Duodenal mucosa (tissue), 2 donors: Measurements from ENCODE around the gene COL11A2.

Experiments used
- H3K27ac ChIP-seq: one replicate; pipeline ENCODE4 v1.7.0; 2013; ENCODE audit warnings: low read depth, low read length
- H3K27me3 ChIP-seq, 2 donors: one replicate each; pipeline ENCODE4 v1.7.0; 2013; ENCODE audit warnings: low read length in 2 of 2, control low read depth in 1 of 2; ENCODE audit not compliant: insufficient read depth in 2 of 2, control insufficient read depth in 1 of 2
- H3K36me3 ChIP-seq, 2 donors: one replicate each; pipeline ENCODE4 v1.7.0; 2013; ENCODE audit warnings: low read length in 2 of 2, control low read depth in 1 of 2; ENCODE audit not compliant: insufficient read depth in 2 of 2, control insufficient read depth in 1 of 2
- H3K4me1 ChIP-seq, 2 donors: one replicate each; pipeline ENCODE4 v1.7.0; 2013; ENCODE audit warnings: low read length in 2 of 2, control low read depth in 1 of 2; ENCODE audit not compliant: insufficient read depth in 2 of 2, control insufficient read depth in 1 of 2
- H3K4me3 ChIP-seq, 2 donors: one replicate each; pipeline ENCODE4 v1.7.0; 2013; ENCODE audit warnings: low read length in 2 of 2, low read depth in 1 of 2
- H3K9ac ChIP-seq, 2 donors: one replicate each; pipeline ENCODE4 v1.7.0; 2013; ENCODE audit warnings: low read length in 2 of 2, low read depth in 1 of 2
- H3K9me3 ChIP-seq, 2 donors: one replicate each; pipeline ENCODE4 v1.7.0; 2013; ENCODE audit warnings: low read length in 2 of 2, control low read depth in 1 of 2; ENCODE audit not compliant: control insufficient read depth in 1 of 2

COL11A2 gene

GRCh38 chr6:33136310-33136900 lies 55.9 kb downstream of the COL11A2 start:
- no peak overlapping the region for H3K4me3 ChIP-seq
- H3K9me3 ChIP-seq = no peaks in the 10 kb centered on the region
- no peaks in the 10 kb centered on the region for H3K36me3 ChIP-seq
- no peak overlapping the region for H3K9ac ChIP-seq
- no peak overlapping the region for H3K27ac ChIP-seq
- H3K27me3 ChIP-seq = peaks cover 0 to 1% of the 10 kb centered on the region in 2 donors
- no peaks in the 10 kb centered on the region for H3K4me1 ChIP-seq

GRCh38 chr6:33132081-33132524 lies 60.2 kb downstream of the COL11A2 start:
- H3K9ac ChIP-seq = no peak overlapping the region
- no peaks in the 10 kb centered on the region for H3K27me3 ChIP-seq
- H3K9me3 ChIP-seq = no peaks in the 10 kb centered on the region
- no peak overlapping the region for H3K4me3 ChIP-seq
- no peaks in the 10 kb centered on the region for H3K4me1 ChIP-seq
- no peak overlapping the region for H3K27ac ChIP-seq
- no peaks in the 10 kb centered on the region for H3K36me3 ChIP-seq

GRCh38 chr6:33128318-33128717 lies 63.9 kb downstream of the COL11A2 start:
- Histone ChIP-seq H3K9ac (no peak overlapping the region), H3K27me3 (no peaks in the 10 kb centered on the region), H3K27ac (no peak overlapping the region), H3K36me3 (no peaks in the 10 kb centered on the region), H3K4me1 (no peaks in the 10 kb centered on the region), H3K4me3 (no peak overlapping the region), H3K9me3 (peaks cover 8 to 11% of the 10 kb centered on the region in 2 donors)

GRCh38 chr6:33126101-33126714 lies 66.1 kb downstream of the COL11A2 start:
- H3K4me1 ChIP-seq = no peaks in the 10 kb centered on the region
- H3K27me3 ChIP-seq = no peaks in the 10 kb centered on the region
- no peaks in the 10 kb centered on the region for H3K36me3 ChIP-seq
- no peak overlapping the region for H3K4me3 ChIP-seq
- H3K27ac ChIP-seq = no peak overlapping the region
- peaks cover 9 to 14% of the 10 kb centered on the region in 2 donors for H3K9me3 ChIP-seq
- H3K9ac ChIP-seq = no peak overlapping the region

- H3K4me1 ChIP-seq = no peaks in the 10 kb centered on the region
- no peaks in the 10 kb centered on the region for H3K27me3 ChIP-seq
- H3K27ac ChIP-seq = no peak overlapping the region
- H3K9ac ChIP-seq = no peak overlapping the region
- H3K9me3 ChIP-seq = peaks cover 9 to 14% of the 10 kb centered on the region in 2 donors
- no peak overlapping the region for H3K4me3 ChIP-seq
- H3K36me3 ChIP-seq = no peaks in the 10 kb centered on the region
Observed at GRCh38 chr6:33124947-33125346, 67.3 kb downstream of the COL11A2 start.

- Histone ChIP-seq H3K9ac (no peak overlapping the region), H3K36me3 (no peaks in the 10 kb centered on the region), H3K4me3 (no peak overlapping the region), H3K27me3 (no peaks in the 10 kb centered on the region), H3K9me3 (peaks cover 9 to 14% of the 10 kb centered on the region in 2 donors), H3K27ac (no peak overlapping the region), H3K4me1 (no peaks in the 10 kb centered on the region)
Observed at GRCh38 chr6:33124525-33124901, 67.8 kb downstream of the COL11A2 start.

GRCh38 chr6:33123732-33124524 lies 68.3 kb downstream of the COL11A2 start:
- Histone ChIP-seq H3K27me3 (no peaks in the 10 kb centered on the region), H3K4me3 (no peak overlapping the region), H3K9me3 (peaks cover 9 to 14% of the 10 kb centered on the region in 2 donors), H3K9ac (no peak overlapping the region), H3K27ac (no peak overlapping the region), H3K4me1 (no peaks in the 10 kb centered on the region), H3K36me3 (no peaks in the 10 kb centered on the region)

- H3K9ac ChIP-seq = no peak overlapping the region
- H3K4me3 ChIP-seq = no peak overlapping the region
- no peak overlapping the region for H3K27ac ChIP-seq
- H3K27me3 ChIP-seq = no peaks in the 10 kb centered on the region
- no peaks in the 10 kb centered on the region for H3K4me1 ChIP-seq
- no peaks in the 10 kb centered on the region for H3K36me3 ChIP-seq
- H3K9me3 ChIP-seq = peaks cover 9 to 14% of the 10 kb centered on the region in 2 donors
Observed at GRCh38 chr6:33123181-33123580, 69.1 kb downstream of the COL11A2 start.

- no peak overlapping the region for H3K27ac ChIP-seq
- H3K4me3 ChIP-seq = no peak overlapping the region
- no peaks in the 10 kb centered on the region for H3K4me1 ChIP-seq
- H3K36me3 ChIP-seq = no peaks in the 10 kb centered on the region
- H3K9ac ChIP-seq = no peak overlapping the region
- H3K27me3 ChIP-seq = peaks cover 19 to 25% of the 10 kb centered on the region in 2 donors
- H3K9me3 ChIP-seq = peaks cover 9 to 14% of the 10 kb centered on the region in 2 donors
Observed at GRCh38 chr6:33120001-33120400, 72.3 kb downstream of the COL11A2 start.

GRCh38 chr6:33118525-33119123 lies 73.6 kb downstream of the COL11A2 start:
- peaks cover 24 to 32% of the 10 kb centered on the region in 2 donors for H3K27me3 ChIP-seq
- H3K4me1 ChIP-seq = no peaks in the 10 kb centered on the region
- no peak overlapping the region for H3K9ac ChIP-seq
- H3K9me3 ChIP-seq = peaks cover 3 to 6% of the 10 kb centered on the region in 2 donors
- no peak overlapping the region for H3K4me3 ChIP-seq
- no peak overlapping the region for H3K27ac ChIP-seq
- no peaks in the 10 kb centered on the region for H3K36me3 ChIP-seq
